SHP77 treated with DMSO at 0.1 percent for 48 hours (cell line): ENCODE results near the gene YJU2.
"Not testable (repeated sequence)": the region's sequence is repeated elsewhere in the genome, so short reads cannot be mapped to it uniquely, and the experiment has no call there.

Source experiments
- DNase-seq: peaks from one replicate; lab custom pipeline; 2025; lab: John Stamatoyannopoulos, UW

The YJU2 gene

DNA sequence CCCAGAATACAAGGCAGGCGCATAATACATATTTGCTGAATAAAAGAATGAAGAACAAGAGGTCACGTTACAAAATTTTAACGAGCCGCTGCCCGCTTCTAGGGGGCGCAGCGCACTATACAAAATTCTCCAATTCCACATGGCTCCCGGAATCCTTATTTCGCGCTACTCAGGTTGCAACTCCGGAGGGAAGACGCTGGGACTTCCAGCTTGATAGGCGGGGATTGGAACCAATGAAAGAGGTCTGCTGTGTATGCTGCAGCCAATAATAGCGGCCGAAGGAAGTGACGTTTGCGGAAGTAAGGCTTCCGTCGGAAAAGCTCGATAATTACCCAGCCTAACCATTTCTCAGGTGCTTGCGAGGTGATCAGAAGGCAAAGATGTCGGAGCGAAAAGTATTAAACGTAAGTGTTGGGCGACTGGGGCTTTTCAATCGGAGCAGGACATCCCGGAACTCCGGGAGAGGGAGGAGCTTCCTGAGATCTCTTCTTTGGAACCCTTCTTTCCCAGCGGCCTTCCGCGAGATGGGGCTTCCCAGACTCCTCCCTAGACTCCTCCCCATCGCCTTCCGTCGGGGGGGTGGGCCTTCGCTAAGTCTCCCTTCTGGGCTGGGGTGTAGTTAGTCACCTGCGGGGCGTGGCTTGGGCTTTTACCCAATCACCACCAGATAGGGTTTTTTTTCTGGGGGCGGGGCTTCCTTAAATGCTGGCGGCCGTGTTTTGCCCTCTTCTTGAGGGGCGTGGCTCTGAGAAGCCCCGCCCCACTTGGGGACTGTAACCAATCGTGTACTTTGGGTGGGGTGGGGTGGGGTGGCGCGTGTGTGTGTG lies at the start of gene YJU2:
TSS of gene YJU2 (plus strand) at position 314 of the 827 bp plus-strand sequence. CDS start at position 381, 67 bp downstream.
- DNase-seq = peak; percentile 98

DNA sequence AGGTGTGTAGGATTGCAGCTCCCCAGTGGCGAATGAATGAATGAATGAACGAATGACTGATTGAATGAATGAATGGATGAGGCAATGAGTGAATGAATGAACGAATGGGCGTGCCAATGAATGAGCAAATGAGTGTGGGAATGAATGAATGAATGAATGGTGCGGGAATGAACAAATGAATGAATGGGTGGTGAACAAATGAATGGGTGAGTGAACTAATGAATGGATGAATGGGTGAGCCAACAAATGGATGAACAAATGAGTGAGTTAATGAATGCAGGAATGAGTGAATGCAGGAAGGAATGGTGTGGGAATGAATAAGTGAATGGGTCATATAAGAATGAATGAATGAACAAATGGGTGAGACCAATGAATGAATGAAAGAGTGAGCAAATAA lies 49.7 kb upstream of the YJU2 start:
- no peak for DNase-seq

DNA sequence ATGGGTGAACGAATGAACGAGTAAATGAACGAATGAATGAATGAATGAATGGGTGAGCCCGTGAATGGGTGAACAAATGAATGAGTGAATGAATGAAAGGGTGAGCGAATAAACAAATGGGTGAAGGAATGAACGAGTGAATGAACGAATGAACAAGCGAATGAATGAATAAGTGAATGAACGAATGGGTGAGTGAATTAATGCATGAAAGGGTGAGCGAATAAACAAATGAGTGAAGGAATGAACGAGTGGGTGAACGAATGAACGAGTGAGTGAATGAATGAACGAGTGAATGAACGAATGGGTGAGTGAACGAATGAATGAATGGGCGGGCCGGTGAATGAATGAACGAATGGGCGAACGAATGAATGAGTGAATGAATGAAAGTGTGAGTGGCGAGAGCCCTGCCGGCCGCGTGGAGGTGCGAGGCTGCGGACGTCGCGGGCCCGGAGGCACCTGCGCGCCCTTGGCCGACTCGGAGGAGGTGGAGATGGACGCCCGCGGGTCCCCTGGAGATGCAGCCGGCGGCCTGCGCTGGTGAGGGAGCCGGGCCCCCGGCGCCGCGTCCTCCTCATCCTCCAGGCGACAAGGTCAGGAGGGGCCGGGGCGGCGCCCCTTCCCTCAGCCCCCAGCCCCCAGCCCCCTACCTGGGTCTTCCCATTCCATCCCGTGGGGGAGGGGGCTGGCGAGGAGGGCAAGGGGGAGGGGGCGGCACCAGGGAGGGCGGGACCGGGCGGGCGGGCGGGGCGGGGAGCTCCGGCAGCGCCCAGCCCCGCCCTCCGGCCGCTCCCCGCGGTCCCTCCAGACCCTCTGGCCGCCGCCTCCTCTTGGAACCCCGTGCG lies 49.0 kb upstream of the YJU2 start:
- DNase-seq = no peak

DNA sequence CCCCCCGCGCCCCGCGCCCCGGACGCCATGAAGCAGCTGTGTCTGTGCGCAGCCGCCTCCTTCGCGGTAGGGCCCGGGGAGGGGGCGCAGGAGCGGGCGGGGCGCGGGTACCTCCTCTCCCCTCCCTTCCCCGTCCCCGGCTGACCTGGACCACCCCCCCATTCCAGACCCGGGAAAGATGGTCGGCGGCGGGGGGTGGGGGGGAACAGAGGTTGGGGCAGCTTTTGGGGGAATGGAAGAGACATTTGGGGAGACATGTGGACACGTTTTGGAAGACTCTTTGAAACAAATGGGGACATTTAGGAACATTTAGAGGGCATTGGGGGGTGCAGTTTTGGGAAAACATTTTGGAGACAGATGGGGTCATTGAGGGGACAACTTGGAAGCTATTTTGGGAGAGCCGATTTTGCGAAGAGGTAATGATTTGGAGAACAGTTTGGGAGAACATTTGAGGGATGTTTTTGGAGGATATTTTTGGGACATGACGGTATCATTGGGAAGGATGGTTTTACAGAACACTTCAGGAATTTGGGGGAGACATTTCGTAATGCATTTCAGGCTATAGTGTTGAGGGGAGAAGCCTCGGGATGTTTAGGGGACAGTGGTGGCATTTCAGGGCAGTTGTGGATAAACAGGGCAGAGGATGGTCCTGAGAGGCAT lies 48.3 kb upstream of the YJU2 start:
- no peak for DNase-seq

DNA sequence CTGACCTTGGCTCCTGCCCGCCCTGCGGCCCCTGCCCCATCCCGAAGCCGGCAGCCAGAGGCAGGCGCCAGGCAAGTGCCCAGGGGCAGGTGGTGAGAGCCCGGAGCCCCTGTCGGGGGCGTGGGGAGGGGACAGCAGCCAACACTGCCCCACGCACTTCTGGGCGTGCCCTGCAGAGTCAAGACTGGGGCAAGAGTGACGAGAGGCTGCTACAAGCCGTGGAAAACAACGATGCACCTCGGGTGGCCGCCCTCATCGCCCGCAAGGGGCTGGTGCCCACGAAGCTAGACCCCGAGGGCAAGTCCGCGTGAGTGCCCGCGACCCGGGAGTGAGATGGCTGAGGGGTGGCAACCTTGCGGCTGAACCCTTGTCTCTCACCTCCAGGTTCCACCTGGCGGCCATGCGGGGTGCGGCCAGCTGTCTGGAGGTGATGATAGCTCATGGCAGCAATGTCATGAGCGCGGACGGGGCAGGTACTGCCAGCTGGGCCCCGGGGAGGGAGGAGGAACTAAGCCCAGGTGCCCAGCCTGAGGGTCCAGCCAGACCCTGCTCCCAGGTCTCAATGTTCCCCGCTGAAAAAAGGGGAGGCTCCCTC lies 47.1 kb upstream of the YJU2 start:
- no peak for DNase-seq

DNA sequence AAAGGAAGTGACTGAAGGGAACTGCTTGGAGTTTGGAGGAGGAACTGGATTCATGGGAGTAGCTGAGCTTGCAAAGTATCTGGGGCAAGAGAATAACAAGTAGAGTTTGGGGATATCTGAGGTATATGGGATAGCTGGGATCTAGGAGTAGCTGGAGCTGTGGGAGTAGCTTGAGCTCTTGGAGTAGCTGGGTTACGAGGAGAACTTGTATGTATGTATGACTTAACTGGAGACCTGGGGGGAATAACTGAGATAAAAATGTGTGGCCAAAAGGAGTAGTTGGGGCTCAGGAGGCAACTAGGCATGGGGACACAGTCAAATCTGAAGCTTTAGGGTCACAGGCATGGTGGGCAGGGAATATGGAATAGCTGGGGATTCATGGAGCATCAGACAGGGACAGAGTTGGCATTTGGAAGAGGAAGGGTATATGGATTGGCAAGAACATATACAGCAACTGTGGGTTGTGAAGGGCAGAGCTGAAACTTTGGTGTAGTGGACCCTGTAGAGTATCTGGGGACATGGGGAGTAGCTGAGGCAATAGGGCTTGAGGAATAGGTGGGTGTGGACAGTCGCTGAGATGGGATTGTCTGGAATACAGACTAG lies 45.8 kb upstream of the YJU2 start:
- DNase-seq = no peak

DNA sequence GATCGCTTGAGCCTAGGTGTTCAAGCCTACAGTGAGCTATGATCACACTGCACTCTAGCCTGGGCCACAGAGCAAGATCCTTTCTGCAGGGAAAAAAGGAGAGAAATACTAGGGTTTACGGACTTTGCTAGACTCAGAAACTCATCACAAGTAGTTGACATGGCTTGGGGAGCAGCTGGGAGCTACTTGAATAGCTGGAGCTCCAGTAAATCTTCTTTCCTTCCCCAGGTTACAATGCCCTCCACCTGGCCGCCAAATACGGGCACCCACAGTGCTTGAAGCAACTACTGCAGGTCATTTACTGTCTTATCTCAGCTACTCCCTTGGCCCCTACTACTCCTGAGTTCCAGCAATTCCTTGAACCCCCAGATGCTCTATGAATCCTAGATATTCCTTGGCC lies 45.1 kb upstream of the YJU2 start:
- DNase-seq = no peak

DNA sequence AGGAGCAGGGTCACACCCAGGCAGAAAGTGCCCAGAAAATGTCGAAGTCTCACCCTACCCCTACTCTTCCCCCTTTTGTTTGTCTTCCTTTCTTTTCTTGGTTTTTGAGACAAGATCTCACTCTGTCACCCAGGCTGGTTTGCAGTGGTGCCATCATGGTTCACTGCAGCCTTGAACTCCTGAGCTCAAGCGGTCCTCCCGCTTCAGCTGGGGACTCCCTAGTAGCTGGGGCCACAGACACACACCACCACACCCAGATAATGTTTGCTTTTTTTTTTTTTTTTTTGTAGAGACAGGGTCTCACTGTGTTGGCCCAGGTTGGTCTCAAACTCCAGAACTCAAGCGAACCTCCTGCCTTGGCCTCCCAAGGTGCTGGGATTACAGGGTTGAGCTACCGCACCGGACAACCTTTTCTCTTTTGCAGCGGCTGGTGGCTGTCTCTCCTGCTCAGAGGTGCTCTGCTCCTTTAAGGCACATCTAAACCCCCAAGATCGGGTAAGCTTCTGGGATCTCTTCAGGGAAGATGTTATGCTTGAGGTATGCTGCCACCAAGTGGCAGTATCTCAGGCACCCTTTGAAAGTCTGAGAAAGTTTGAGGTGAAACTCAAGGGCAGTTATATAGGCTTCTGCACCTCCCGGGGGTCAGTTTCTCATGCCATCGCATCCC lies 39.9 kb upstream of the YJU2 start:
- DNase-seq = no peak

DNA sequence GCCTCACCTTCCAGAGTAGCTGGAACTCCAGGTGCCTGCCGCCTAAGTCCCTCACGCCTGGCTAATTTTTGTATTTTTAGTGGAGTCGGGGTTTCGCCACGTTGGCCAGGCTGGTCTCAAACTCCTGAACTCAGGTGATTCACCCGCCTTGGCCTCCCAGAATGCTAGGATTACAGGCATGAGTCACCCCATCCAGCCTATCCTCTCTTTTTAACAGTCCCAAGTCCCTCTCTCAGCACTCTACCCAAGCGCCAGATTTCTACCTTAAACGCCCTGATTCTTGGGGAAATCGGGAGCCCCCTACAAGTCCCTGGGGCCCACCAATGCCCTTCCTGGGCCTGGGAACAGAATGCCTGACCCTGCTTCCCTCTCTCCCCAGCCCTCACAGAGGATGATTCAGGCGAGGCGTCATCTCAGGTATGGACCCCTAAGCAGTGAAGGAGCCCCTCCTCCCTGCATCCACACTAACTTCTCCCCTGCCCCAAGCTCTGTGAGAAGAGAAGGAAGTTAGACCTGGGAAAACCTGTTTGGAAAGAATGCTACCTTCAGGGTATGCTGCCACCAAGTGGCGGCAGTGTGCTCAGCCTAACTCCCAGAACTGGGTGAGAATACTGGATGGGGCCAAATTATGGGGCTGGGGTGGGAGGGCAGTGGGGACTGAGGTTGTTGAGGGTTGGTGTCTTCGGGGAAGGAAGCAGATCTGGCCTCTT lies 38.3 kb upstream of the YJU2 start:
- DNase-seq = no peak

DNA sequence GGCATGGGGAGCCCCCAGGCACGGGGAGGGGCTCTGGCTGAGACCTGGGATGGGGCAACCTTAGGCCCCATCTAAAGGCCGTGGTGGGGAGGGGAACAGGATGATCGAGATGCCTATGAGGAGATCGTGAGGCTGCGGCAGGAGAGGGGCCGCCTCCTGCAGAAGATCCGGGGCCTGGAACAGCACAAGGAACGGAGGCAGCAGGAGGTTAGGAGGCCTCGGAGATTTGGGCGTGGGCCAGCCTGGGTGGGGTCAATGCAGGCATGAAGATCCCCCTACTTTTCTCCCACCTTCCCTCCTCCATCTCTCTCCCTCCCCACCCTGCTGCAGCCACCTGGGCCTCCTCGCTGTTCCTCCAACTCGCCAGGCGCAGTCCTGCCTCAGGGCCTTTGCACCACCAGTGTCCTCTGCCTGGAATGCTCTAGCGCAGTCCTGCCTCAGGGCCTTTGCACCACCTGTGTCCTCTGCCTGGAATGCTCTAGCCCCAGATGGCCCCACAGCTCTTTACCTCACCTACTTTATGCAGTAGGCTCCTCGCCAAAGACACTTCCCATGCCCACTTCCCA lies 36.6 kb upstream of the YJU2 start:
- DNase-seq = no peak

DNA sequence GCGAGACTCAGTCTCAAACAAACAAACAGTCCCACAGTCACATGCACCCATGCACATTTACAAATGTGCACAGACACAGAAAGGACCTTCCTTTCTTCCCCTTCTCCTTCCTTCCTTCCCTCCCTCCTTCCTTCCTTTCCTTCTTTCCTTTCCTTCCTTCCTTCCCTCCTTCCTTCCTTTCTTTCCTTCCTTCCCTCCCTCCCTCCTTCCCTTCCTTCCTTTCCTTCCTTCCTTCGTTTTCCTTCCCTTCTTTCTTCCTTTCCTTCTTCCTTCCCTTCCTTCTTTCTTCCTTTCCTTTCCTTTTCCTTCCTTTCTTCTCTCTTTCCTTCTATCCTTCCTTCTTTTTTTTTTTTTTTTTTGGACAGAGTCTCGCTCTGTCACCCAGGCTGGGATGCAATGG lies 33.8 kb upstream of the YJU2 start:
- no peak for DNase-seq

DNA sequence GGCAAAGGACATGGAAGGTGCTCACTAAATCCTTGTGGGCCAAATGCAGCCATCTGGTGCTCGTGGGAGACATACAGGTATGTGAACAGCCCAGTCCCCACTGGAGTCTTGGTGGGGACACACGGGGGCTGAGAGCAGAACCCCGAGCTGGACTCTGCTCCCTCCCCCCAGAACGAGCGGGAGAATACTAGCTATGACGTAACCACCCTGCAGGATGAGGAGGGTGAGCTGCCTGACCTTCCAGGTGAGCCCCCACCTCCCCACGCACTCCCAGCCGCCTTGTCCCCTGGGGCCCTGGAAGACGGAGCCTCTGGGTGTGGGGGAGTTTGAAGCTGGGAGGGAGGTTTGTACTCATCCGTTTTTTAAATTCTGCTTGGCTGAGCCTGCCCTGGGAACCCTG lies 31.1 kb upstream of the YJU2 start:
- no peak for DNase-seq

DNA sequence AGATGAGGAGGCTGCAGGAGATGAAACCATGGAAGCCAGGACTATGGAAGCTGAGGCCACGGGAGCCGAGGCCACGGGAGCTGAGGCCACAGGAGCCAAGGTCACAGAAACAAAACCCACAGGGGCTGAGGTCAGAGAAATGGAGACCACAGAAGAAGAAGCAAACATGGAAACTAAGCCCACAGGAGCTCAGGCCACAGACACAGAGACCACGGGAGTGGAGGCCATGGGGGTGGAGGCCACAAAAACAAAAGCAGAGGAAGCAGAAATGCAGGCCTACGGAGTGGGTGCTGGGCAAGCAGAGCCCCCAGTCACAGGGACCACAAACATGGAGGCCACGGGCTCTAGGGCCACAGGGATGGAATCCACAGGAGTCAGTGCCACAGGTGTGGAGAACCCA lies 30.0 kb upstream of the YJU2 start:
- no peak for DNase-seq

DNA sequence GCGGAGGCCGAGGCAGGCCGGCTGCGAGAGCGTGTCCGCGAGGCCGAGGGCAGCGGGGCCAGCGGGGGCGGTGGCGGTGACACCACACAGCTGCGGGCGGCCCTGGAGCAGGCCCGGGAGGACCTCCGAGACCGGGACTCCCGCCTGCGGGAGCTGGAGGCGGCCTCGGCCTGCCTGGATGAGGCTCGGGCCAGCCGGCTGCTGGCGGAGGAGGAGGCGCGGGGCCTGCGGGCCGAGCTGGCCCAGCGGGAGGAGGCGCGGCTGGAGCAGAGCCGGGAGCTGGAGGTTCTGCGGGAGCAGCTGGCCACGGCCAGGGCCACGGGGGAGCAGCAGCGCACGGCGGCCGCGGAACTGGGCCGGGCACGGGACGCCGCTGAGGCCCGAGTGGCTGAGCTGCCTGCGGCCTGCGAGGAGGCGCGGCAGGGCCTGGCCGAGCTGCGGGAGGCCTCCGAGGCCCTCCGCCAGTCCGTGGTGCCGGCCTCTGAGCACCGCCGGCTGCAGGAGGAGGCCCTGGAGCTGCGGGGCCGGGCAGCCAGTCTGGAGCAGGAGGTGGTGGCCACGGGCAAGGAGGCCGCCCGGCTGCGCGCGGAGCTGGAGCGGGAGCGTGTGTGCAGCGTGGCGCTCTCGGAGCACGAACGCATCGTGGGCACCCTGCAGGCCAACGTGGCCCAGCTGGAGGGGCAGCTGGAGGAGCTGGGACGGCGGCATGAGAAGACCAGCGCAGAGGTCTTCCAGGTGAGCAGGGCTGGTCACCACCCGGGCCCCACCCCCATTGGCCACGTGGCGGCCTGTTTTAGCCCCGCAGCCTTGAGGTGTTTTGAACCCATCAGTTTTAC lies 29.2 kb upstream of the YJU2 start:
- DNase-seq = no peak

DNA sequence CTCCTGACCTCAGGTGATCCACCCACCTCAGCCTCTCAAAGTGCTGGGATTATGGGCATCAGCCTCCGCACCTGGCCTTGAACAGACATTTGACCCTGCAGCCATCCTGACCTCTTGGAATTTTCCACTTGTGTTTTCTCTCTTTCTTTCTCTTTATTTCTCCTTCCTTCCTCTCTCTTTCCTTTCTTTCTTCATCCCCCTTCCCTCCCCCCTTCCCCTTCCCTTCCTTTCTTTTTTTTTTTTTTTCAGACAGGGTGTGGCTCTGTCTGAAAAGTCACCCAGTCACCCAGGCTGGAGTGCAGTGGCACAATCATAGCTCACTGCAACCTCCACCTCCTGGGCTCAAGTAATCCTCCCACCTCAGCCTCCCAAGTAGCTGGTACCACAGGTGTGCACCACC lies 28.4 kb upstream of the YJU2 start:
- DNase-seq = not testable (repeated sequence)

DNA sequence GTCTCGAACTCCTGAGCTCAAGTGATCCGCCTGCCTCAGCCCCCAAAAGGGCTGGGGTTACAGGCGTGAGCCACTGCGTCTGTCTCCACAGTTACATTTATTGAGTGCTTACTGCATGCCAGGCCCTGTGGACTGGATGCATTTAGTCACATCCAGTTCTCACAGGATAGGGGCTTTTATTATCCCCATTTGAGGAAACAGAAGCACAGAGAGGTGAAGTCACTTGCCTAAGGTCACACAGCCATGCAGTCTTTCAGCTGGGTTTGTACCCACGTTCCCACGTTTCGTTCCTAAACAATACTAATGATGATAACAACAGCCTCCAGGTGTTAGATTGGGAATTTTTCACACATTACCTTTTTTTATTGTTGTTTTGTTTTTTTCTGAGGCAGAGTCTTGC lies 26.7 kb upstream of the YJU2 start:
- DNase-seq = no peak

DNA sequence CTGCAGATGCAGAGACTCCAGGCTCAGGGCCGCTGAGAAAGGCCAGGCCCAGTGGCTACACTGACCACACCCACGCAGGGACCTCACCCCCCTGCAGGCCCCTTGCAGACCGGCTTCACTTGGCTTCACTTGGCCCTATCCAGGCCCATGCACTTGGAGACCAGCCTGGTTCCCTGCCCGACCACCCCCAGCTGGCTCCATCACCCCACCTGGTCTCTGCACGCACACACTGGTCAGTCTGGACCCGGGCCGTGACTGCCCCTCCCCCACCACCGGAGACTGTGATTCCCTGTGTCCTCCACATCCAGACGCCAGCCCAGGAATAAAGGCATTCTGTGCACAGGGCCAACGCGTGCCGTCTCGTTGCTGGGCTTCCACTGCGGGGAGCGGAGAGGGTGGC lies 22.4 kb upstream of the YJU2 start:
- no peak for DNase-seq

DNA sequence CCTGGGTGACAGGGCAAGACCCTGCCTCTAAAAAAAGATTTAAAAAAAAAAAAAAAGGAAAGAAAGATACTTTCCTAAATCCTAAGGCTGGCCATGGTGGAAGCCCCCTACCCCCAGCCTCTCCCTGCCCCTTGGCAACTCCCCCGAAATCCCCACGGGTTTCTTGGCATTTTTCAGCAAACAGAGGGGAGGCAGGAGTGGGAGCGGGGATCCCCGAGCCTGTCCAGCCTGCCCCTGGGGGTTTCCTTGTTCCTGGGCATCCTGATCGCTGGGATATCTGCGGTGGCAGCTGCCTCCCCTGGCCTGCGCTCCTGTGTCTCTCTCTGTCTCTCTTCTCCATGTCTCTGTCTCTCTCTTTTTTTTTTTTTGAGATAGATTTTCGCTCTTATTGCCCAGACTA lies 21.0 kb upstream of the YJU2 start:
- DNase-seq = no peak

DNA sequence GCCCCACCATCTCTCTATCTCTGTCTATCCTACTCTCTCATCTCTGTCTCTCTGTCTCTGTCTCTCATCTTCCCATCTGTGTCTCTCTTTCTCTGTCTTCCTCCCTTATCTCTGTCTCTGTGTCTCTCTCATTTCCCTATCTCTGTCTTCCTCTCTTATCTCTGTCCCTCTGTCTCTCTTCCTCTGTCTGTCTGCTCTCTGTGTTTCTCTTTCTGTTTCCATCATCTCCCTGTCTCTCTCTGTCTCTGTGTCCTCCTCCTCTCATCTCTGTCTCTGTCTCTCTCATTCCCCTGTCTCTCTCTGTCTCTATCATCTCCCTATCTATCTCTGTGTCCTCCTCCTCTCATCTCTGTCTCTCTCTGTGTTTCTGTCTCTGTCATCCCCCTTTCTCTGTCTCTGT lies 19.1 kb upstream of the YJU2 start:
- DNase-seq = no peak

DNA sequence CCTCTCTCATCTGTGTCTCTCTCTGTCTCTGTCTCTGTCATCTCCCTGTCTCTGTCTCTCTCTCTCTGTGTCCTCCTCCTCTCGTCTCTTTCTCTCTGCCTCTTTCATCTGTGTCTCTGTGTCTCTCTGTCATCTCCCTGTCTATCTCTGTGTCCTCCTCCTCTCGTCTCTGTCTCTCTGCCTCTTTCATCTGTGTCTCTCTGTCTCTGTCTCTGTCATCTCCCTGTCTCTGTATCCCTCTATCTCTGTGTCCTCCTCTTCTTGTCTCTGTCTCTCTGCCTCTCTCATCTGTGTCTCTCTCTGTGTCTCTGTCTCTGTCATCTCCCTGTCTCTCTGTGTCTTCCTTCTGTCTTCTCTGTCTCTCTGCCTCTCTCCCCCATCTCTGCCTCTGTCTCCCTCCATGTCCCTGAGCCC lies 18.1 kb upstream of the YJU2 start:
- DNase-seq = no peak
